Esophagus muscularis mucosa (tissue), 4 donors: ENCODE data around the gene PLXNA1.

Experiments used
- CTCF ChIP-seq, 3 experiments: fragments of 200-600 bp in 2 of 3; fragments of 450-650 bp in 1 of 3; sonication (generic) in 2 of 3; IDR thresholded peaks; one replicate each; pipeline ENCODE4 v1.5.1; 2017 to 2019; ENCODE audit warnings: antibody characterized with exemption in 3 of 3, mild to moderate bottlenecking in 2 of 3, moderate library complexity in 1 of 3
- EP300 ChIP-seq: sonication (generic); formaldehyde crosslinking; IDR thresholded peaks from one replicate; pipeline ENCODE4 v1.6.1; 2017; ENCODE audit warnings: antibody characterized with exemption
- POLR2A ChIP-seq: fragments of 450-650 bp; IDR thresholded peaks from one replicate; pipeline ENCODE4 v1.6.1; 2017; ENCODE audit warnings: antibody characterized with exemption, moderate library complexity, mild to moderate bottlenecking, low read depth
- POLR2AphosphoS5 ChIP-seq, 2 donors: sonication (generic); formaldehyde crosslinking; IDR thresholded peaks; one replicate each; pipeline ENCODE4 v1.6.1; 2017; ENCODE audit warnings: antibody characterized with exemption in 2 of 2

GRCh38 chr3:126974756-126975155, 8.2 kb upstream of the PLXNA1 start:
- TF ChIP-seq POLR2A (no peak), CTCF (IDR thresholded peaks at IDR 0.05) (no peak), POLR2AphosphoS5 (IDR thresholded peaks at IDR 0.05) (no peak), EP300 (no peak)
